ENCODE measurements around the gene EIF4A2.
A peak's percentile ranks its signal among the peaks of the same experiment; 100 is the strongest.
"Not testable (repeated sequence)": the region's sequence is repeated elsewhere in the genome, so short reads cannot be mapped to it uniquely, and the experiment has no call there.

Gene EIF4A2

DNA sequence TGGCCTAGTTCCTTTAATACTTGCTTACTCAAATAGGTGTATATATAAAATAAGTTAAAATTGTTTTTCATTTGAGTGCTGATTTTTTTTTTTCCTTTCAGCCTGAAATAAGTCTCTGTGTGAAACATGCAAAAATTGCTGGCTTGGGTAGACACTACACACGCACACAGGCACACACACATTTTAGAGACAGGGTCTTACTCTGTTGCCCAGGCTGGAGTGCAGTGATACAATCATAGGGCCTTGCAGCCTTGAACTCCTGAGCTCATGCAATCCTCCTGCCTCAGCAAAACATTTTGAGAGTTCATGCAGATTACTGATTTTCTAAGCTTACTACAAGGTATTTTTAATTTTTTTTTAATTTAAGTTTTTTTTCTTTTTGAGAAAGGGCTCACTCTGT lies 35.6 kb downstream of the EIF4A2 start:
- FAIRE-seq (no peak), DNase-seq (ENCODE audit: low spot score) (no peak)

DNA sequence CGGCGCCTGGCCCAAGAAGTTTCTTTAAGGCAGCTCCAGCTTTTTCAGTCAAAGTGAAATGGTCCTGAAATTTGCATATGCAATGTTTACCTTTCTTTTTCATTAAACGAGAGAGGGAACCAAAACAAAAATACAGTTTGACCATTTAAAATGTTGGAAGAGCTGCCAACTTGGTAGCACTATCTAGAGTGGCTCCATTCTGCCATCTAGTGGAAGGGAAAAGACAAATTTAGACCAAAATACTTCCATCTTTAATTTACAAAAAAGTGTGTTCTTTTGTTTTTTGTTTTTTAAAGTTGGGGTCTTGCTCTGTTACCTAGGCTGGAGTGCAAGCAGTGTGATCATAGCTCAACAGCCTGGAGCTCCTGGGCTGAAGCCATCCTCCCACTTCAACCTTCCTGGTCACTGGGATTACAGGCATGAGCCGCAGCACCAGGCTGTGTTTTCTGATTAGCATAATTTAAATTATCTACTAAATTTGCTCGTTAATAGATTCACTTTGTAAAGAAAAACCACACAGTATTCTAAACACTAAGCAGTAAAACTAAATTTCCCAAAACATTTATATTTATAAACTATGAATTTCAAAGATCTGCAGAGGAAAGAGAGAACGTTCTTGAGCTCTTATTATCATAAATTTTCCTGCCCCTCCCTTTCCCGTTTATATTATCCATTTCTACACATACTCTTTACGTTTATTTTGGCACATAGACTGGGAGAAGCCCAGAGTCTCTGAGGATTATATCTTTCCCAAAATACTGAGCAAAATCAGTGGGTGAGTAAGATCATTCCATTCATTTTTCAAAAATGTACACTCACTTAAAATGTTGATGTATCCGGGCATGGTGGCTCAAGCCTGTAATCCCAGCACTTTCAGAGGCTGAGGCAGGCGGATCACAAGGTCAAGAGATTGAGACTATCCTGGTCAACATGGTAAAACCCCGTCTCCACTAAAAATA lies 38.3 kb downstream of the EIF4A2 start:
- peak; percentile 32 for DNase-seq (ENCODE audit: low spot score)
- FAIRE-seq, result peak; percentile 57

DNA sequence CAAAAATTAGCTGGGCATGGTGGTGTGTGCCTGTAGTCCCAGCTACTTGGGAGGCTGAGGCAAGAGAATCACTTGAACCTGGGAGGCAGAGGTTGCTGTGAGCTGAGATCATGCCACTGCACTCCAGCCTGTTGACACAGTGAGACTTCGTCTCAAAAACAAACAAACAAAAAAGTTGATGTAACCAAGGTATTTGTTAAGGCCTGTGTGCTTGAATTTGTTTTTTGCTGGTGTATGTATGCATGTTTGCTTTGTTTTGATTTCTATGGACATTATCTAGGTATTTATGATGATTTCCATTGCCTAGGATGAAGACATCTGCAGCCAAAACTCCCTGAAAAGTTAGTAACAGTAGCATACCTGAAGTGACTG lies 39.0 kb downstream of the EIF4A2 start:
- not testable (repeated sequence) for DNase-seq (ENCODE audit: low spot score); FAIRE-seq

DNA sequence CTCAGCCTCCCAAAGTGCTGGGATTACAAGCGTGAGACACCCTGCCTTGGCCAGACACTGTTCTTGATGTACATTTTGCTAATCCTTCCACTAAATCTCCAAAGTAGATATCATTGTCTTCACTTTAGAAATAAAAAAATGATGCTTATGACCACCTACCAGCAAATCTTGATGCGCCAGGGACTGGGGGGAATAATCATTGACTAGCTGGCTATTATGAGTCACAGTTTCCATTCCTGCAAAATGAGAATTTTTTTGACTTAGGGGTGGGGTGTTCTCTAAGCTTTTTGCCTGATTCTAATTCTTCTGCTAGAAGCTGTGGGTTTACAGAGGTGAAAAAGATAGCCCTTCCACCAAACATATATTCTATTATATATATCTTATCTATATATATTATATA lies 40.0 kb downstream of the EIF4A2 start:
- no peak for FAIRE-seq
- peak; percentile 20 for DNase-seq (ENCODE audit: low spot score)

DNA sequence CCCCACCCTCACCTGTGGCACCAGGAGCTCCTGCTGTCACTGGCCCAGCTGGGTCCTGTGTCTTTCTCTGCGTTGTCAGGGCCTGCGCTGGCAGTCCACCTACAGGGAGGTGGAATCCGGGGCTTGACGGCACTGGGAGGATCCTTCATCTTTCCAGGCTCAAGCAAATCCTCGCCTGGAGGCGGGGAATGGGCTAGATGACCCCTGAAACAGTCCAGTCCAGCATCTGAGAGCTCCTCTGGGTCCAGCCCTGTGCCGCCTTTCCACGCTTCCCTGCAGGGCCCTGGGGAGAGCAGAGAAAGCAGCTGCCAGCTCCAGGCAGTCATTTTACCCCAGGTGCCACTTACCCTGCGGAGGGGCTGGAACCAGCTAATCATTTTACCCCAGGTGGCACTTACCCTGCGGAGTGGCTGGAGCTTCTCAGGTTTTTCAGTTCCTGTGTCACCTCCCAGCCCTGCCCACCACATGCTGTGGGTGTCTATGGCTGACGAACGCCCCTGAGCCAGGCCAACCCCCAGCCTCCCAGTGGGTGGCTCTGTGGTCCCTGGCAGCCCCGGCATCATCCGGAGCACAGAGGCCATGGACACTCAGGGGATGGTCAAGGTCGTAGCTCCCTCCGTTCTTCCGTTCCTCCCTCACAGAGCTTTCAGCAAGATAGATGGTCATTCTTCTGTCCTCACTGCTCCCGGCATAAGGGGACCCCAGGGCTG lies 41.2 kb downstream of the EIF4A2 start:
- DNase-seq (ENCODE audit: low spot score) (no peak), FAIRE-seq (no peak)

DNA sequence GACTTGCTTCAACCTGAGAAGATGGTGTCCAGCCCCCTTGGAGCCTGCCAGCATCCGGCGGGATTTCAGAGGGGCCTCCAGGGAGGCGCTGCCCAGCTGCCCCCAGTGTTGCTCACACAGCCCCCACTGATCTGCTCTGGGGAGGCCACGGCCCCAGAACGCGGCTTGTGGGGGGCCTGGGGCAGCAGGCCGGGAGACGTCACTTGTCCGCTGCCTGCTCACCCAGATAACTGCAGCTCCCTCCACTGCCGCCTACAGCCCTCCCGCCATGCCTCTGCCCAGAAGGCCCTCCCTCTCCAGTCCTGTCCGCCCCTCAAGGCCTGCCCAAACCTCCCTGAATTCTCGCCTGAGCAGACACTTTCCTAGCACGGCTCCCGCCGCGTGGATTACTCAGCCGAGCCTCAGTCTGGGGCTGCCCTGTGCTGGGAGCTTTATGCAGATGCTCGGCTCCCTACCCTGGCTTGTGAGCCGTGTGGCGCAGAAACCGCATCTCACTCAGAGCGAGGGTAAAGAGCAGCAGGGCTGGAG lies 42.0 kb downstream of the EIF4A2 start:
- FAIRE-seq (no peak), DNase-seq (ENCODE audit: low spot score) (no peak)

DNA sequence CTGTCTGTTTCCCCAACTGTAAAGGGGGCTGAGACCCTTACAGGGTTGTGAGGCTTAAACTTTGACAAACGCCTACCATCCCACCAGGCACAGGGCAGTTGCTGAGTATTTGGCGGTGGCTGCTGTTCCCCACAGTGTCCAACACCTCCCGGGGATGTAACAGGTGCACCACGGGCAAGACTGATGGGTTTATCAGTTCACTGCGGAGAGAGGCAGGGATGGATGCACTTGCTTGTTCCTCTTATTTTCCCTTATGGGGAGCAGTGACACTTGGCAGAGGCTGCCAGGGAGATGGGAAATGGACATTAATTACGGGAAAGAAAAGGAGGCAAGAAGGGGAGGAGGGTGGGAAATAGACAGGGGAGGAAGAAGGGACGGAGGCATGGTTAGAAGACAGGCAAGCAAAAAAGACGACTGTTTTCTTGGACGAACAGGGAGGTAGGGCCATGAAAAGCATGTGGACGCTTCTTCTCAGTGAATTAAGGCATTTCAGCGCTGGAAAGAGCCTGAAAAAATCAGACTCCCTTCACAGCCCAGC lies 42.6 kb downstream of the EIF4A2 start:
- DNase-seq (ENCODE audit: low spot score) (no peak), FAIRE-seq (no peak)

DNA sequence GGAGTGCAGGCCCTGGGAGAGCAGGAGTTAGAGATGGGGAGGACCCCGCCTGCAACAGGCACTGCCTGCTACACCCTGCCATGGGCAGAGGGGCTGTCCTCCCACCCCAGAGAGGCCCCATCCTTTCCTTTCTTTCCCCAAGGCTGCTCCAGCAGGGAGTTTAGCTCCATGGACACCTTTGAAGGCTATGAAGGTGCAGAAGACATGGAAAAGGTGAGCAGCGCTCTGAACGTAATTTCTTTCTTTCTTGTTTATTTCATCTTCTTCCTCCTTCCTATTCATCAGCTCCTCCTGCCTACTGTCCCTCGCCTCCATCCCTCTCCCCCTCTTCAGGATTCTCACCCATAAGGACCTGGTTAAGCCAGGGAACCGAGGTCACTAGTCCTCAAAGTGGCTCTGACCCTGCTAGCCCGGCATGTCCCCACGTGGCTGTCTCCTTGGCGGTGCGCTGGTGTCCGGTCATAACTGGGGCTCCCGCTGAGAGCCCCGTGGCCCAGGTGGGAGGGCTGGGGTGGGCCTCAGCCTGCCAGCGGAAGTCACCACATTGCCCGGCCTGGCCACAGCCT lies 43.1 kb downstream of the EIF4A2 start:
- DNase-seq (ENCODE audit: low spot score) (no peak), FAIRE-seq (no peak)

DNA sequence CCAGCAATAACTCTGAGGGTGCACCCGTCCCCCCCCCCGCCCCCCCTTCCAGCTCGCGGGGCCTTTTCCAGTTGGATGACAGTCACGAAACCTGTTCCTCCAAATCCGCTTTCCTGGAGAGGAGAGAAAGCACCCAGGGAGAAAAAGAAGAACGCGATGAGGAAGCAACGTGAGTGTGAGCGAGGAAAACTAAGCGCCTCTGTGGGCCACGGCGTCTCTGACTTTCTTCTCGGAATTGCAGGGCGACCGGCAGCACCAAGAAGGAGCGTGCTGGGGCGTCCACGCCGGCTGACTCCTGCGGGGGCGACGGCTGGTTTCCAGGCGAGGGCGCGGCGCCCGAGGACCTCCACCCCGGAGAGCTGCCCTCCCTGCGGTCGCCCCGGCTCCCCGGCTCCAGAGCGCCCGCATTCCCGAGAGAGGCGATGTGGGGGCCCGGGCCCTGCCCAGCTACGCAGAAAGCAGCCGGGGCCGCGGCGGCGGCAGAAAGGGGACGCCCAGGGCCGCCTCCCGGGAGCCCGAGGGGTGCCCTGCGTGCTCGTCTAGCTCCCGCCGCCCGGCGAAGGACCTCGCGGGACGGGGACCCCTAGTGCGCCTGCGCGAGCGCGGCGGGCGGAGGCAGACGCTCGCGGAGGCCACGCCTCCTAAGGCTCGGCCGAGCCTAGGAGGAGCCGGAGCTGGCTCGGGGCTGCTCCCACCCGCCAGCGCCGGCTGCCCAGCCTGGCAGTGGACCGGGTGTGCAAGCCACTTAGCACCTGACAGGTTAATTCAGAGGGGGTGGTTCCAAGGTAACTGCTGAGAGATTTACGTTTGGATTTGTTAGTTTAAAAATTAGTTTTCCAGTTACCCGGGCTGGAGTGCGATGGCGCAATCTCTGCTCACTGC lies 43.8 kb downstream of the EIF4A2 start:
- FAIRE-seq (no peak), DNase-seq (ENCODE audit: low spot score) (peak; percentile 70)

DNA sequence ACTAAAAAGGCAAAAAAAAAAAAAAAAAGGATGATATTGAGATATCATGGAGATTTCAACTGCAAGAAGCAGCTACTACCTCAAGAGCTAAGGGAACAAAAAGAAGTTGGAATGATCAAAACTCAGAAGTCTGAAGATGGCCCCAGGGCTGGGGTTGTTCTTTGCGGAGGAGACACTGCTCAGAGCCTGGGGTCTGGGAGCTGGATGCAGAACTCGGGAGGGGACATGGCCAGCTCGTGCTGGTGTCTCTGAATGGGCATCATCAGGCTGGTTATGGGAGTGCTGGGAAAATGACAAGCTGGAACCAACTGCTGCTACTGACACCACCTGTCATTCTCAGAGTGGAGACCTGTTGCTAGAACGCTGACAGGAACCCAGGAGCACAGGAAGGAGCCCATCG lies 45.0 kb downstream of the EIF4A2 start:
- FAIRE-seq (no peak), DNase-seq (ENCODE audit: low spot score) (no peak)

DNA sequence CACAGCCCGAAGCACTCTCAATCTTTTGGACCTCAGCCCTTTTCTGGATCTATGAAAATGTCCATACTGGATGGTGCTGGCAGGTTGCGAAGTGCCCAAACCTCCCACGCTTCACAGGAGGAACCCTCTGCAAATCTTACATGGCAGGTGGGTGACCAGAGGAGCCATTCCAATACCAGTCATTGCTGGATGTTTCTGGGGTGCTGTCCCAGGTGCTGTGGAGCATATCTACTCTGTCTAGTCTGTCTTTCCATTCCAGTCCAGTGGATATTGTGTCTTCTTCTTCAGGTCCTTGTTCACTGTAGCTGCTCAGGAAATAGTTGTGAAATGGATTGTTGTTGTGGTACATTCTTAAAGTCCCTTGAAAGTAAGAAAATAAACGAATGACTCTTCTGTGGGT lies 48.4 kb downstream of the EIF4A2 start:
- FAIRE-seq, result no peak
- no peak for DNase-seq (ENCODE audit: low spot score)

DNA sequence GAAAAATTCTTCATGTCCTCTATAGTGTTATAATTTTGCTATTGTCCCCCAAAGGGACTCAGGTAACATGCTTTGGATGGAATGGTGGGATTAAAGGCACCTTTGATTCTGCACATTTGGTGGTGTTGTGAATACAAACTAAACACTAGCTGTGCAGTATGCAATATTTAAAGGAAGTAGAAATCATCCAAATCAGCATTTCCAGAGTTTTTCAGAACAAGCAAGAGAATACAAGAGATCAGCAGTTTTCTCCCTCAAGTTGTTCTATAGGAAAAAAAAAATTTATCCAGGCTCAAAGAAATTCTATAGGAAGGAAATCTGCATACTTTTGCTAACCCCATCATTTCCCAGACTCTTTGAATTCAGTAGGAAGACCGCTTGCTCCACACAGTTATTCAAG lies 48.9 kb downstream of the EIF4A2 start:
- no peak for DNase-seq (ENCODE audit: low spot score)
- FAIRE-seq, result no peak
